ENCODE measurements around the gene TMEM11.

DNA sequence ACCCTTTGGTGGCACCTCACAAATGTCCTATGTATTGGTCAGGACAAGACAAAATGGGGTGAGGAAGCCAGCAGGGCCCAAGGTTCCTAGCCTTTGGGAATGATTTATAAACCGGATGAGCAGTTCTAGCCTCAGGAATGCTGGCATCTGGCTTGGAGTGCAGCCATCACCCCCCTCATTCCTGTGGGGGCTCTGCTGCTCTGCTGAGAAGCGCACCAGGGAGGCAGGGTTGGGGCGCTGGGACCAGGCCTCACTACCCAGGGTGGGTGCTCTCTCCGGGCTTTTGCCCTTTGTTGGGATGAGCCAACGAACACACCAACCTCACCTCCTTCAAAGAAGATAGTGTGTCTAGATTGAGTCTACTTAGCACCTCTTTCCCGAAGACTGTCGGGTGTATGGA, 39.2 kb downstream of the TMEM11 start:
- TF ChIP-seq EP300 (IDR thresholded peaks at IDR 0.05): no peak
- TF ChIP-seq, protein P1, sequence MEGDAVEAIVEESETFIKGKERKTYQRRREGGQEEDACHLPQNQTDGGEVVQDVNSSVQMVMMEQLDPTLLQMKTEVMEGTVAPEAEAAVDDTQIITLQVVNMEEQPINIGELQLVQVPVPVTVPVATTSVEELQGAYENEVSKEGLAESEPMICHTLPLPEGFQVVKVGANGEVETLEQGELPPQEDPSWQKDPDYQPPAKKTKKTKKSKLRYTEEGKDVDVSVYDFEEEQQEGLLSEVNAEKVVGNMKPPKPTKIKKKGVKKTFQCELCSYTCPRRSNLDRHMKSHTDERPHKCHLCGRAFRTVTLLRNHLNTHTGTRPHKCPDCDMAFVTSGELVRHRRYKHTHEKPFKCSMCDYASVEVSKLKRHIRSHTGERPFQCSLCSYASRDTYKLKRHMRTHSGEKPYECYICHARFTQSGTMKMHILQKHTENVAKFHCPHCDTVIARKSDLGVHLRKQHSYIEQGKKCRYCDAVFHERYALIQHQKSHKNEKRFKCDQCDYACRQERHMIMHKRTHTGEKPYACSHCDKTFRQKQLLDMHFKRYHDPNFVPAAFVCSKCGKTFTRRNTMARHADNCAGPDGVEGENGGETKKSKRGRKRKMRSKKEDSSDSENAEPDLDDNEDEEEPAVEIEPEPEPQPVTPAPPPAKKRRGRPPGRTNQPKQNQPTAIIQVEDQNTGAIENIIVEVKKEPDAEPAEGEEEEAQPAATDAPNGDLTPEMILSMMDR (IDR thresholded peaks at IDR 0.05): no peak
- no peak for TF ChIP-seq POLR2A (IDR thresholded peaks at IDR 0.05)
